Ectodermal cell (in vitro differentiated cells): ENCODE results near the gene DRD2. TPM values are rescaled to one million over a fixed set of nuclear protein-coding genes. Genes with fewer than 3 reads are reported as not detected.
A peak's percentile ranks its signal among the peaks of the same experiment; 100 is the strongest.
"Not testable (repeated sequence)": the region's sequence is repeated elsewhere in the genome, so short reads cannot be mapped to it uniquely, and the experiment has no call there.

Experiments
- H3K27ac ChIP-seq: 2 replicates; pipeline ENCODE4 v1.7.0; 2013; ENCODE audit warnings: mild to moderate bottlenecking, low read depth, low read length; ENCODE audit not compliant: insufficient read depth, poor library complexity, severe bottlenecking
- H3K27me3 ChIP-seq: 2 replicates; pipeline ENCODE4 v1.7.0; 2013; ENCODE audit warnings: mild to moderate bottlenecking, low read length; ENCODE audit not compliant: insufficient read depth, control insufficient read depth, poor library complexity, severe bottlenecking
- H3K36me3 ChIP-seq: one replicate; pipeline ENCODE4 v1.7.0; 2013; ENCODE audit warnings: low read length; ENCODE audit not compliant: control insufficient read depth, insufficient read depth
- H3K4me1 ChIP-seq: one replicate; pipeline ENCODE4 v1.7.0; 2013; ENCODE audit warnings: low read length; ENCODE audit not compliant: control insufficient read depth, insufficient read depth
- H3K4me3 ChIP-seq: 2 replicates; pipeline ENCODE4 v1.7.0; 2013; ENCODE audit warnings: low read depth, low read length, control low read depth; ENCODE audit not compliant: insufficient read depth
- H3K9me3 ChIP-seq: 2 replicates; pipeline ENCODE4 v1.7.0; 2013; ENCODE audit warnings: mild to moderate bottlenecking, low read length, moderate library complexity; ENCODE audit not compliant: control insufficient read depth
- WGBS, 2 experiments: methylation state at CpG; one replicate each; pipeline ENCODE4 v1.1.7; 2013; ENCODE audit warnings: missing lambda C conversion rate in 2 of 2; 5-methylcytosine and 5-hydroxymethylcytosine counted together
- polyA plus RNA-seq, 4 experiments: library from polyadenylated mRNA; stranded (reverse); fragments of 50-300 nt; gene quantifications; one replicate each; pipeline ENCODE4 v1.2.3, GENCODE V29; 2013

DRD2 gene
- polyA plus RNA-seq (2013, experiment 1 of 4), result 1.3 TPM
- polyA plus RNA-seq (2013, experiment 2 of 4), result 0.73 TPM
- 1.1 TPM for polyA plus RNA-seq (2013, experiment 3 of 4)
- polyA plus RNA-seq (2013, experiment 4 of 4), result 2.1 TPM

DNA sequence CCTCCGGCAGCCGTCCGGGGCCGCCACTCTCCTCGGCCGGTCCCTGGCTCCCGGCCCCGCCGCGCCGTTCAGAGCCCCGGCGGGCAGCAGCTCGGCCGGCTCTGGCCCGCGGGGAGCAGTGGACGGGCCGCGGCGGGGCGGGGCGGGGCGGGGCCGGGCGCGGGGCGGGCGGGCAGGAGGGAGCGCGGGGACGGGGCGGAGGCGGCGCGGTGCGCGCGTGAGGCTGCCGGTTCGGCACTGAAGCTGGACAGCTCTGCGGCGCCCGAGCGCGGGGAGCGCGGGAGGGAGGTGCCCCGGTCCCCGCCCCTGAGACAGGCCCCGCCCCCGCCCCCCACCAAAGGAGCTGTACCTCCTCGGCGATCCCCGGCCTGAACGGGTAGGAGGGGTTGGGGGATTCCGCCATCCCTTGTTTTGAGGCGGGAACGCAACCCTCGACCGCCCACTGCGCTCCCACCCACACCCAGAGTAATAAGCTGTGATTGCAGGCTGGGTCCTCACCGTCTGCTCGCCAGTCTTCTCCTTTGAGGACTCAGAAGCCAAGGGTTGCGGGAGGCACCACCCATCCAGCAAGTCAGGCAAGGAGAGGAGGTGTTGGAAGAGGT is at the start of gene DRD2:
DRD2 (minus strand) TSS at position 239 of the 602 bp plus-strand sequence. CDS start 50,747 bp downstream, outside the sequence.
- WGBS, 2 experiments, result 1% methylated on average over 62 to 65 of the region's 65 CpGs
- Histone ChIP-seq H3K27me3 (peaks cover 59% of the 10 kb centered on the region), H3K36me3 (no peaks in the 10 kb centered on the region), H3K27ac (no peak within 1 kb of the TSS), H3K4me1 (peaks cover 14% of the 10 kb centered on the region), H3K9me3 (no peaks in the 10 kb centered on the region), H3K4me3 (peak within 1 kb of the TSS; percentile 35)

DNA sequence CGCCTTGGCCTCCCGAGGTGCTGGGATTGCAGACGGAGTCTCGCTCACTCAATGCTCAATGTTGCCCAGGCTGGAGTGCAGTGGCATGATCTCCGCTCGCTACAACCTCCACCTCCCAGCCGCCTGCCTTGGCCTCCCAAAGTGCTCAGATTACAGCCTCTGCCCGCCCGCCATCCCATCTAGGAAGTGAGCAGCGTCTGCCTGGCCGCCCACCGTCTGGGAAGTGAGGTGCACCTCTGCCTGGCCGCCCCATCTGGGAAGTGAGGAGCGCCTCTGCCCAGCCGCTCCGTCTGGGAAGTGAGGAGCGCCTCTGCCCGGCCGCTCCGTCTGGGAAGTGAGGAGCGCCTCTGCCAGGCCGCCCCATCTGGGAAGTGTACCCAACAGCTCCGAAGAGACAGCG is 48.7 kb upstream of the DRD2 start:
- H3K36me3 ChIP-seq, H3K4me1 ChIP-seq, H3K4me3 ChIP-seq, H3K9me3 ChIP-seq, H3K27me3 ChIP-seq, H3K27ac ChIP-seq: not testable (repeated sequence)
- WGBS, 2 experiments, result 92 to 94% methylated on average over 24 of the region's 24 CpGs

DNA sequence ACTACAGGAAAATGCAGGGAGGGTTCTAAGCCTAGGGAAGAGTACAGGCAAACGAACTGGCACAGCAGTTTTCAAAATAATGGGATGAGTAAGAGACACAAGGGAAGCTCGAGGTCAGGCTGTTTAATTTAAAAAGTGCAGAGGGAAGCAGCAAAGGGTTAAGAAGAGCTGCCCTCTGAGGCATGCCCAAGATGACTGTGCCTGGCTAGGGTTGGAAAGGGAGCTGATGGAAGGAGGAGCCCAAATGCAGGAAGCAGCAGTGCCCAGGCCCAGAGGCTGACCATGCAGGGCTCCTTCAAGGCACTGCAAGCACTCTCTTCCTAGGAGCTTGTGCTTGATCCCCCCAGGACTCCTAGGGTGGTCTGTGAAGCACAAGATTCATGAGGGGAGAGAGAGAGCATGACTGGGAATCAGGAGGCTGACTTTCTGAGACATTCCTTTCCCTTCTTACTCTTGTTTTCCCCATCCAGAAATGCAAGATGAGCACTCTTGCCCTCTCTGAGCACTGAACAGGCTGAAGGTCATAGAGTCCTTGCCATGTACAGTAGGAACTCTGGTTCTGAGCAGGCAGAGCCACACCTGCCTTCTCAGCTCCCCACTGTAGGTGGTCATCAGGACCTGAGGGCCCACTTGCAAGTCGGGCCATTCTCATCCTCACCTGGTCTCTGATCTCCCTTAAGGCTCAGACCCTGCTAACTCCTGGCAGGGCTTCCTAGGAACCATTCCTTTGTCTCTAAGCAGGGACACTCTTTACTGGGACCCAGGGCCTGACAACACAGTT is 46.7 kb upstream of the DRD2 start:
- Histone ChIP-seq H3K4me1 (no peaks in the 10 kb centered on the region), H3K9me3 (no peaks in the 10 kb centered on the region), H3K36me3 (no peaks in the 10 kb centered on the region), H3K4me3 (no peak overlapping the region), H3K27me3 (no peaks in the 10 kb centered on the region), H3K27ac (no peak overlapping the region)
- WGBS, 2 experiments, result 85 to 86% methylated on average over 3 of the region's 3 CpGs

DNA sequence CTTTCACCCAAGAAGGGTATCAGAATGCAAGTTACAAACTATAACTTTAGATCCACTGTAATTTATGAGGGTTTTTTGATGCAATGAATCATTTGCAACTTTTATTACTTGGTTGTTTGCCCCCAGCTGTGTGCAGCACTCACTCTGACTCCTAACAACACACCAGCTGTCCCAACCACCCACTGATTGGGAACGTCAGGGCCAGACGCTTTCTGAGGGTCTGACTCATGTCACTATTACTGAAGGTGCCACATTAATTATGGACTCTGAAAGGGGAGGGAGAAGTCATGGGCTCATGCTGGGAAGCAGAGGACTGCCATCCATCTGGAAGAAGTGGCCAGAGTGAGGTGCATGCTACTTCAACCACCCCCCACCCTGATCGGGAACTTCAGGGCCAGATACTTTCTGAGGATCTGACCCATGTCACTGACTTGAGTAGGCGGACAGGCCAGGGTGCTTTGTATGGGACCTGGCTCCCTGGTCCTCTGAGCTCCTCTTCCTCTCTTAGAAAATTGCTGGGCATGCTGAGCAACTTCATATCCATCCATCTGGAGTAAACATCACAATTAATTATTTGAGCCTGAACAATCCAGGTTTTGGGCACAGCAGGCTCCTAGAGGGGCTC is 44.9 kb upstream of the DRD2 start:
- Histone ChIP-seq H3K4me3 (no peak overlapping the region), H3K36me3 (no peaks in the 10 kb centered on the region), H3K27me3 (no peaks in the 10 kb centered on the region), H3K4me1 (no peaks in the 10 kb centered on the region), H3K27ac (no peak overlapping the region), H3K9me3 (no peaks in the 10 kb centered on the region)
- 80 to 84% methylated on average over 4 of the region's 4 CpGs for WGBS, 2 experiments

DNA sequence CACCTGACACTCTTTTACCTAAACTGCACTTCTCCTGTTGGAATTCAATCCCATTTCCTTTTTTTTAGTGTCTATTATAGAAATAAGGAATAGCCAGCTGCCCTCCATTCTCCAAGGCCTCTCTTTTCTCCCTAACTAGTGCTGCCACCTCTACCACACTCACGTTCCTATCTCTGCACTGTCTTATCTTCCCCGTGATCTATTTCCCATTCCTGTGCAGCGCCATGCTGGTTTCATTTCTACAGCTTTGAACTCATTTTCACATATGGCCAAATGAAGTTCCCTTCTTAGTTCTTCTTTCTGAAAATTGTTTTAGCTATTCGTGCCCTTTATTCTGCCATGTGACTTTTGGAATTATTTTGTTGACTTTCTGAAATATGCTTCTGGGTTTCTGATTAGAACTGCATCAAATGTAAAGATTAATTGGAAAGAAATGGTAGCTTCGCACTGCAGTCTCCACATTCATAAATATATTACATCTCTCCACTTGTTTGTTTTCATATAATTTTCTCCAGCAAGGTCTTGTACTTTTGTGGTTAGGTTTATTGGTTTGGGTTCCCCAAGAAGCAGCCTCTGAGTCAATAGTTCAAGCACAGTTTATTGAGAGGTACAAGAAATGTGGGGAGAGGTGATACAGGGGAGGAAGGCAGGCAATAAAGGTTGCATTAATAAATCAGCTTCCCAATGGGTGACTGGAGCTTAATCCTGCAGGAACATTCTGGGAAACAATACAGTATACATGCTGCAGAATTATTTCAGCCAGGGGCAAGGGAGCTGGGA is 43.7 kb upstream of the DRD2 start:
- no peaks in the 10 kb centered on the region for H3K4me1 ChIP-seq
- H3K27ac ChIP-seq, result no peak overlapping the region
- H3K27me3 ChIP-seq, result no peaks in the 10 kb centered on the region
- H3K9me3 ChIP-seq, result no peaks in the 10 kb centered on the region
- WGBS, 2 experiments, result 89 to 93% methylated on average over 4 of the region's 5 CpGs
- no peak overlapping the region for H3K4me3 ChIP-seq
- no peaks in the 10 kb centered on the region for H3K36me3 ChIP-seq

DNA sequence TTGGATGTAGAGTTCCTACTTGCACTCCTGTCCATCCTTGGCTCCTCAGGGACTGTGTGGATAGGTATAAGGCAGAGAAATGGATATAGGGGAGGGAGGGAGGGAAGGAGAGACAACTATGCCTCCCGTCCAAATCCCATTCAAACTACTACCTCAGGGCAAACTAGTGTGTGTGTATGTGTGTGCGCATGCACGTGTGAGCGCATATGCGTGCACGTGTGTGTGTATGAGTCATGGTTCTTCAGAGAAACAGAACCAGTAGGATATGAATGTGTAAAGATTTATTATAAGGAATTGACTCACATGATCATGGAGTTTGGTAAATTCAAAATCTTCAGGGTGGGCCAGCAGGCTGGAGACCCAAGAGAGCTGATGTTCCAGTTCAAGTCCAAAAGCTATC is 42.2 kb upstream of the DRD2 start:
- no peak overlapping the region for H3K27ac ChIP-seq
- no peak overlapping the region for H3K4me3 ChIP-seq
- H3K27me3 ChIP-seq, result no peaks in the 10 kb centered on the region
- WGBS, 2 experiments, result 88 to 96% methylated on average over 6 of the region's 6 CpGs
- no peaks in the 10 kb centered on the region for H3K36me3 ChIP-seq
- H3K4me1 ChIP-seq, result no peaks in the 10 kb centered on the region
- H3K9me3 ChIP-seq, result no peaks in the 10 kb centered on the region

DNA sequence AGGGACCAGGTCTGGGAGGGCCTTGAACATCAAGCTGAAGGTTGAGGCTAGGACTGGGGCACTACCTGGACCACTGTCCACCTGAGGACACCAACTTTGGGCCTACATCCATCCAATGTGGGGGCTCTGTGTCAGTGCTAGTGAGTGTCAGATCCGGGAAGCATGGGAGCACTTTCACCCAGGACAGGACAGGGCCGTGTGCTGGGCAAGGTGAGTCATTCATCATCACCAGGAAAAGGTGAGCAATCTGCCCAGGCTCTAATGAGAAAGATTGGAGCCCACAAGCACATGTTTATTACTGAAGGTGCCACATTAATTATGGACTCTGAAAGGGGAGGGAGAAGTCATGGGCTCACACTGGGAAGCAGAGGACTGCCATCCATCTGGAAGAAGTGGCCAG is 39.7 kb upstream of the DRD2 start:
- WGBS, 2 experiments, result 91 to 95% methylated on average over 2 of the region's 2 CpGs
- H3K9me3 ChIP-seq, result no peaks in the 10 kb centered on the region
- H3K27me3 ChIP-seq, result no peaks in the 10 kb centered on the region

DNA sequence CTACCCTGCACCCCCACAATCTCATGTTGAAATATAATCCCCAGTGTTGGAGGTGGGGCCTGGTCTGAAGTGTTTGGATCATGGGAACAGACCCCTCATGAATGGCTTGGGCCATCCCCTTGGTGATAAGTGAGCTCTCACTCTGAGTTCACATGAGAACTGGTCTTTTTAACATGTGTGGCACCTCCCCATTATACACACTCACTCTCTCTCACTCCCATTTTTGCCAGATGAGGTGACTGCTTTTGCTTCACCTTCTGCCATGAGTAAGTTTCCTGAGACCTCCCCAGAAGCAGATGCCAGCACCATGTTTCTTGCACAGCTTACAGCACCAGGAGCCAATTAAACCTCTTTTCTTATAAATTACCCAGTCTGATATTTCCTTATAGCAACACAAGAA is 32.1 kb upstream of the DRD2 start:
- no peaks in the 10 kb centered on the region for H3K36me3 ChIP-seq
- H3K27ac ChIP-seq, result no peak overlapping the region
- H3K27me3 ChIP-seq, result no peaks in the 10 kb centered on the region
- H3K9me3 ChIP-seq, result no peaks in the 10 kb centered on the region
- H3K4me3 ChIP-seq, result no peak overlapping the region
- peaks cover 15% of the 10 kb centered on the region for H3K4me1 ChIP-seq

More for the DNA sequence above, 39.7 kb upstream of the DRD2 start:
- Histone ChIP-seq H3K4me1 (peaks cover 3% of the 10 kb centered on the region), H3K27ac (no peak overlapping the region), H3K4me3 (no peak overlapping the region), H3K36me3 (no peaks in the 10 kb centered on the region)

DNA sequence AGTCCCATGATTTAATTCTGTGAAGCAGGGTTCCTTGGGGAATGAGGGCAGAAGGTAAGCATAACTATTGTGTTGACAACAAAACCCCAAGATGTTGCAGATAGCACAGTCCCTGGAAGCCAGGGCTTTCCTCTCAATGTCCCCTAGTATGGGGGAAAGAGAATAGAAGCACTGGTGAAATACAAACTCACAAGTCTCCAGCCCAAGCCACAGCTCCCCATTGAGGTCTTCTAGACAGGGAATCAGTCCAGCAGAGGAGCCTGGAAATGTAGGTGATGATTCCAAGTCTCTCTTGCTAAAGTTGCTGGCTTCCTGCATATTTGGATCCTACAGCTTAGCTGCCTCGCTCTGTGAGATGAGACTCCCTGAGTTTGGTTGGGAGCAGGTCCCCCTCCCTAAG is 31.7 kb upstream of the DRD2 start:
- H3K9me3 ChIP-seq, result no peaks in the 10 kb centered on the region
- peaks cover 15% of the 10 kb centered on the region for H3K4me1 ChIP-seq
- no peak overlapping the region for H3K27ac ChIP-seq
- no peaks in the 10 kb centered on the region for H3K27me3 ChIP-seq
- no peaks in the 10 kb centered on the region for H3K36me3 ChIP-seq
- WGBS, 2 experiments, result 89 to 100% methylated on average over 1 of the region's 1 CpG
- no peak overlapping the region for H3K4me3 ChIP-seq

DNA sequence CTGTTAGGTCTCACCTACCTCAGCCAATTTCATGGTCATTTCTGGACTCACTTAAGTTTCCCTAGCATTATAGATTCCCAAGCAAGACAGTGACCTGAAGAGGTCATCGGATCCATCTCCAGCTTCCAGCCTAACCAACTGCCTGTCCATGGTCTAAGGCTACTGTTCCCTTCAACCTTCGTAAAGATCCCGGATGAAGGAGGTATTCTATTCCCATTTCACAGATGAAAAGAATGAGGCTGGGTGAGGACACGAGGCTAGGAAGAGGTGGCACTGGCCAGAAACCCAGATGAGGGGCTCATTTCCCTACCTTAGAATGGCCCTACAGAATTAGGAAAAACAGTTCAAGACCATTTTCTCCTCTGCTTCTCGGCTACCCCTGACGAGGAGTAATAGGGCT is 31.3 kb upstream of the DRD2 start:
- no peaks in the 10 kb centered on the region for H3K36me3 ChIP-seq
- H3K27ac ChIP-seq, result peak overlapping the region; percentile 50
- no peak overlapping the region for H3K4me3 ChIP-seq
- no peaks in the 10 kb centered on the region for H3K27me3 ChIP-seq
- H3K9me3 ChIP-seq, result no peaks in the 10 kb centered on the region
- 80% methylated on average over 6 of the region's 6 CpGs for WGBS, 2 experiments
- peaks cover 15% of the 10 kb centered on the region for H3K4me1 ChIP-seq
